Ishikawa (cell line): Measurements from ENCODE around the gene NKAPL.

ENCODE experiments used
- CEBPB ChIP-seq: IDR thresholded peaks from 2 replicates; pipeline ENCODE4 v1.6.1; 2012
- CREB1 ChIP-seq: IDR thresholded peaks from 2 replicates; pipeline ENCODE4 v1.6.1; 2012; ENCODE audit warnings: low read depth
- EGR1 ChIP-seq: IDR thresholded peaks from 2 replicates; pipeline ENCODE4 v1.6.1; 2012
- EP300 ChIP-seq: IDR thresholded peaks from 2 replicates; pipeline ENCODE4 v1.6.1; 2012; ENCODE audit warnings: borderline replicate concordance
- FOXM1 ChIP-seq: IDR thresholded peaks from 2 replicates; pipeline ENCODE4 v1.6.1; 2012; ENCODE audit warnings: low read depth, borderline replicate concordance
- MAX ChIP-seq: IDR thresholded peaks from 2 replicates; pipeline ENCODE4 v1.6.1; 2012
- NFIC ChIP-seq: IDR thresholded peaks from 2 replicates; pipeline ENCODE4 v1.6.1; 2012
- RAD21 ChIP-seq: IDR thresholded peaks from 2 replicates; pipeline ENCODE4 v1.6.1; 2012; ENCODE audit warnings: low read depth
- REST ChIP-seq: IDR thresholded peaks from 2 replicates; pipeline ENCODE4 v1.6.1; 2012; ENCODE audit warnings: low read depth, mild to moderate bottlenecking
- TAF1 ChIP-seq: IDR thresholded peaks from 2 replicates; pipeline ENCODE4 v1.6.1; 2012; ENCODE audit warnings: low read depth, mild to moderate bottlenecking
- TCF12 ChIP-seq: IDR thresholded peaks from 2 replicates; pipeline ENCODE4 v1.6.1; 2012; ENCODE audit warnings: low read depth
- TEAD4 ChIP-seq: IDR thresholded peaks from 2 replicates; pipeline ENCODE4 v1.6.1; 2012
- USF1 ChIP-seq: IDR thresholded peaks from 2 replicates; pipeline ENCODE4 v1.6.1; 2012
- YY1 ChIP-seq: IDR thresholded peaks from 2 replicates; pipeline ENCODE4 v1.6.1; 2012; ENCODE audit warnings: low read depth
- ZBTB7A ChIP-seq: IDR thresholded peaks from 2 replicates; pipeline ENCODE4 v1.6.1; 2012; ENCODE audit warnings: low read depth

The NKAPL gene

GRCh38 chr6:28254121-28254519, 5.0 kb upstream of the NKAPL start:
- TF ChIP-seq FOXM1 (no peak), RAD21 (no peak), CREB1 (no peak), USF1 (no peak), CEBPB (no peak), ZBTB7A (no peak), EP300 (no peak), EGR1 (no peak), NFIC (no peak), MAX (no peak), TEAD4 (no peak), TCF12 (no peak), REST (no peak), TAF1 (no peak), YY1 (no peak)

- no peak for TF ChIP-seq MAX
- no peak for TF ChIP-seq ZBTB7A
- no peak for TF ChIP-seq CREB1
- TF ChIP-seq EGR1, result no peak
- no peak for TF ChIP-seq TCF12
- no peak for TF ChIP-seq REST
- TF ChIP-seq NFIC, result no peak
- TF ChIP-seq FOXM1, result no peak
- TF ChIP-seq CEBPB, result no peak
- no peak for TF ChIP-seq EP300
- no peak for TF ChIP-seq USF1
- TF ChIP-seq TAF1, result no peak
- TF ChIP-seq TEAD4, result no peak
- no peak for TF ChIP-seq YY1
- no peak for TF ChIP-seq RAD21
Observed at GRCh38 chr6:28257042-28257441, 2.1 kb upstream of the NKAPL start.

GRCh38 chr6:28263922-28264321, 4.8 kb downstream of the NKAPL start:
- TF ChIP-seq NFIC (no peak), FOXM1 (no peak), TCF12 (no peak), EP300 (no peak), MAX (no peak), CREB1 (no peak), REST (no peak), RAD21 (no peak), TEAD4 (no peak), USF1 (no peak), CEBPB (no peak), EGR1 (no peak), TAF1 (no peak), YY1 (no peak), ZBTB7A (no peak)

GRCh38 chr6:28264834-28265401, 5.8 kb downstream of the NKAPL start:
- TF ChIP-seq EP300, result no peak
